Bronchial epithelial cell (primary cell): ENCODE measurements around the gene SLC16A5. TPM values are rescaled to one million over a fixed set of nuclear protein-coding genes. Genes with fewer than 3 reads are reported as not detected.

Experiments used
- DNase-seq: peaks from one replicate; pipeline ENCODE4 v3.0.0-alpha.2; 2010; ENCODE audit warnings: low read depth
- FAIRE-seq: peaks from 2 replicates; lab custom pipeline; 2011; peaks lifted over from hg19 to GRCh38; lab: Jason Lieb, UNC
- H3K27me3 ChIP-seq: 2 replicates; pipeline ENCODE4 v1.5.1; 2011; ENCODE audit warnings: low read length; ENCODE audit not compliant: control insufficient read depth, insufficient read depth
- H3K36me3 ChIP-seq: 2 replicates; pipeline ENCODE4 v1.5.1; 2011; ENCODE audit warnings: low read length; ENCODE audit not compliant: control insufficient read depth, insufficient read depth
- H3K4me3 ChIP-seq: 2 replicates; pipeline ENCODE4 v1.5.1; 2011; ENCODE audit warnings: mild to moderate bottlenecking, low read depth, low read length, control low read depth
- total RNA-seq: library from RNA; depleted of rRNA; stranded (reverse); fragments of >200 nt; gene quantifications from 2 replicates; pipeline ENCODE4 v1.2.1, GENCODE V29; 2014
- TF ChIP-seq, protein P1 (sequence below): IDR thresholded peaks from 2 replicates; pipeline ENCODE4 v1.5.1; 2011; ENCODE audit warnings: mild to moderate bottlenecking, moderate library complexity, low read length, control low read depth, inconsistent platforms; ENCODE audit not compliant: insufficient read depth, severe bottlenecking

SLC16A5 gene
- total RNA-seq, 1 donor from 2014 or later, result 15.0 TPM

GRCh38 chr17:75046407-75047289 is 41.1 kb upstream of the SLC16A5 start, which contains the start of the genes ATP5PD and KCTD2:
Gene ATP5PD, minus strand, starts transcription at chr17:75046969. Its CDS starts 4,319 bp downstream, at chr17:75042650.
Gene KCTD2, plus strand, starts transcription at chr17:75047225. Its CDS starts 26 bp downstream, at chr17:75047251.
- Histone ChIP-seq H3K27me3 (no peaks in the 10 kb centered on the region), H3K36me3 (peaks cover 3% of the 10 kb centered on the region), H3K4me3 (peak within 1 kb of the TSS; percentile 99)
- DNase-seq, result peak; percentile 93
- TF ChIP-seq, protein P1, sequence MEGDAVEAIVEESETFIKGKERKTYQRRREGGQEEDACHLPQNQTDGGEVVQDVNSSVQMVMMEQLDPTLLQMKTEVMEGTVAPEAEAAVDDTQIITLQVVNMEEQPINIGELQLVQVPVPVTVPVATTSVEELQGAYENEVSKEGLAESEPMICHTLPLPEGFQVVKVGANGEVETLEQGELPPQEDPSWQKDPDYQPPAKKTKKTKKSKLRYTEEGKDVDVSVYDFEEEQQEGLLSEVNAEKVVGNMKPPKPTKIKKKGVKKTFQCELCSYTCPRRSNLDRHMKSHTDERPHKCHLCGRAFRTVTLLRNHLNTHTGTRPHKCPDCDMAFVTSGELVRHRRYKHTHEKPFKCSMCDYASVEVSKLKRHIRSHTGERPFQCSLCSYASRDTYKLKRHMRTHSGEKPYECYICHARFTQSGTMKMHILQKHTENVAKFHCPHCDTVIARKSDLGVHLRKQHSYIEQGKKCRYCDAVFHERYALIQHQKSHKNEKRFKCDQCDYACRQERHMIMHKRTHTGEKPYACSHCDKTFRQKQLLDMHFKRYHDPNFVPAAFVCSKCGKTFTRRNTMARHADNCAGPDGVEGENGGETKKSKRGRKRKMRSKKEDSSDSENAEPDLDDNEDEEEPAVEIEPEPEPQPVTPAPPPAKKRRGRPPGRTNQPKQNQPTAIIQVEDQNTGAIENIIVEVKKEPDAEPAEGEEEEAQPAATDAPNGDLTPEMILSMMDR, result no peak
- no peak for FAIRE-seq

DNA sequence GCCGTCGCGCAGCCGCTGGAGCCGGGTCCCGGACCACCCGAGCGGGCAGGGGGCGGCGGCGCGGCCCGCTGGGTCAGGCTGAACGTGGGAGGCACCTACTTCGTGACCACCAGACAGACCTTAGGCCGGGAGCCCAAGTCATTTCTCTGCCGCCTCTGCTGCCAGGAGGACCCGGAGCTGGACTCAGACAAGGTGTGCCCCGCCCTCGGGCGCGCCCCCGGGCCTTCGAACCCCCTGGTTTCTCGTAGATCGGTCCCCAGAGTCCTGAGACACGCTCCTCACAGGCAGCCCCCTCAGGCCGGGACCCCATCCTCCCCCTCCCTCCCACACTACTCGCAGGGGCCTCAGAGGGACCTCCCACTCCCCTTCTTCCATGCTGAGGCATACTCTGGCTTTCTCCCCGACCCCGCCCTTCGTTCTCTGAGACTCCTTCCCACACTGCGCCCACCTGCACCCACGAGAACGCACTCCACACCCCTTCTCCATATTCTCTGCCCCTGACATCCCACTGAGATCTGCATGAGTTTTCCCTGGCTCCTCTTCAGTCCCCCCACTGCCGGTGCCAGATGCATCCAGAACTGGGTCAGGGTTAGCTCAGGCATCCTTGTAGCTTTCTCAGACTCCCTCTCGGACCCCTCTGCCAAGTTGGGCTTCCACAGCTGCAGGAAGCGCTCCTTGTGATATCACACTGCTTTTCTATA is 40.2 kb upstream of the SLC16A5 start:
- no peaks in the 10 kb centered on the region for H3K27me3 ChIP-seq
- TF ChIP-seq, protein P1, result no peak
- H3K4me3 ChIP-seq, result peak overlapping the region; percentile 99
- DNase-seq, result no peak
- peaks cover 2% of the 10 kb centered on the region for H3K36me3 ChIP-seq
- FAIRE-seq, result no peak

- Histone ChIP-seq H3K4me3 (peak overlapping the region; percentile 99), H3K27me3 (no peaks in the 10 kb centered on the region), H3K36me3 (peaks cover 2% of the 10 kb centered on the region)
- FAIRE-seq (no peak), DNase-seq (no peak)
- TF ChIP-seq, protein P1, result no peak
Measured at GRCh38 chr17:75048249-75048878, 39.4 kb upstream of the SLC16A5 start.

GRCh38 chr17:75049057-75049456 is 38.7 kb upstream of the SLC16A5 start:
- no peak for FAIRE-seq
- no peak for DNase-seq

GRCh38 chr17:75049706-75050105 is 38.0 kb upstream of the SLC16A5 start:
- Histone ChIP-seq H3K4me3 (no peak overlapping the region), H3K36me3 (peaks cover 6% of the 10 kb centered on the region), H3K27me3 (no peaks in the 10 kb centered on the region)
- FAIRE-seq (no peak), DNase-seq (no peak)
- TF ChIP-seq, protein P1, result no peak

More at GRCh38 chr17:75049057-75049456, 38.7 kb upstream of the SLC16A5 start:
- TF ChIP-seq, protein P1, result no peak
- H3K36me3 ChIP-seq, result peaks cover 5% of the 10 kb centered on the region
- H3K27me3 ChIP-seq, result no peaks in the 10 kb centered on the region
- H3K4me3 ChIP-seq, result no peak overlapping the region
